RWPE2 (cell line): ENCODE results near the gene SLC1A2.

Experiments
- ATAC-seq: fragments of 200-7000 bp; cut with Tn5 transposase; 3 replicates; pipeline ENCODE4 v1.9.1; 2021; ENCODE audit warnings: low read depth
- DNase-seq: peaks from one replicate; pipeline ENCODE4 v3.0.0-alpha.2; 2020; ENCODE audit warnings: low spot score
- H3K27ac ChIP-seq: fragments of 450-650 bp; 2 replicates; pipeline ENCODE4 v1.5.1; 2017; ENCODE audit warnings: mild to moderate bottlenecking; ENCODE audit not compliant: poor library complexity, severe bottlenecking
- H3K27me3 ChIP-seq: fragments of 250-450 bp; sonication (Bioruptor Pico); 2 replicates; pipeline ENCODE4 v1.5.1; 2021; ENCODE audit warnings: mild to moderate bottlenecking, moderate library complexity; ENCODE audit not compliant: insufficient read depth, poor library complexity, severe bottlenecking
- H3K36me3 ChIP-seq: fragments of 250-450 bp; sonication (Bioruptor Pico); 2 replicates; pipeline ENCODE4 v1.5.1; 2020; ENCODE audit warnings: low read depth, mild to moderate bottlenecking, moderate library complexity
- H3K4me1 ChIP-seq: fragments of 250-450 bp; sonication (Bioruptor Pico); 2 replicates; pipeline ENCODE4 v1.5.1; 2021; ENCODE audit warnings: mild to moderate bottlenecking, moderate library complexity; ENCODE audit not compliant: insufficient read depth, poor library complexity, severe bottlenecking
- H3K4me3 ChIP-seq: fragments of 250-450 bp; sonication (Bioruptor Pico); 2 replicates; pipeline ENCODE4 v1.5.1; 2021; ENCODE audit warnings: mild to moderate bottlenecking, moderate library complexity; ENCODE audit not compliant: severe bottlenecking
- H3K9me3 ChIP-seq: fragments of 250-450 bp; sonication (Bioruptor Pico); 2 replicates; pipeline ENCODE4 v1.5.1; 2021; ENCODE audit warnings: mild to moderate bottlenecking, moderate library complexity; ENCODE audit not compliant: severe bottlenecking
- CTCF ChIP-seq: fragments of 450-650 bp; IDR thresholded peaks from one replicate; pipeline ENCODE4 v1.5.1; 2017; ENCODE audit warnings: mild to moderate bottlenecking, moderate library complexity; ENCODE audit not compliant: poor library complexity, severe bottlenecking

Gene SLC1A2

GRCh38 chr11:35375332-35376117, 43.8 kb downstream of the SLC1A2 start:
- H3K9me3 ChIP-seq = no peaks in the 10 kb centered on the region
- no peak for DNase-seq
- no peak overlapping the region for H3K4me3 ChIP-seq
- no peak overlapping the region for H3K27ac ChIP-seq
- H3K4me1 ChIP-seq = no peaks in the 10 kb centered on the region
- H3K36me3 ChIP-seq = no peaks in the 10 kb centered on the region
- H3K27me3 ChIP-seq = no peaks in the 10 kb centered on the region
- TF ChIP-seq CTCF = no peak
- no peak for ATAC-seq

DNA sequence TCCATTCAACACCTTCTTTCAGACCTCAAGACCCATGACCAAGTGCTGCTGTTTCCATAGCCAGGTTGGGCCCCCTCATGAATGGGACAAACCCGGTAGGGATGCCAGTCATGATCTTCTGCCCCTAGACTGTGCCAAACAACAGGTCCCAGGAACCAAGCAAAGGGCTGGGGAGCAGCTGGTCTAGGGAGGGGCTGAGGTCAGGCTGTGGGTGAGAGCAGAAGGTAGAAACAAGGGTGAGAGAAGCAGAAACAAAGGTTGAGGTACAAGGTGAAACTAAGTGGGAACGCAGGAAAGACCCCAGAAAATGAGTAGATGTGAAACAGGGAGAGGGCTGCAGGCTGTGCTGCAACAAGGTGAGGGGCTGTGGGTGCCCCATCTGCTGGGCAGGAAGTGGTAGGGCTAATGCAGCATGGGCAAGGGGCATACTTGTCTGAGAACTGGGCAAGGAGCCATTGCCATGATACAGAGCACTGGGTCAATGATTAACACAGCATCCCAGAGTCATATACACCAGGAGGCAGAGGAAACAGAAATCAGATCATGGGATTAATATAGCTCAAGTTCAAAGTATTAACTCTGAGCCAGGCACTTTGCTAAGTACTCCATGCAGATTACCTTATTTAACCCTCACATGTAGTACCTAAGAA, 45.9 kb downstream of the SLC1A2 start:
- no peak overlapping the region for H3K27ac ChIP-seq
- H3K27me3 ChIP-seq = no peaks in the 10 kb centered on the region
- H3K9me3 ChIP-seq = no peaks in the 10 kb centered on the region
- DNase-seq = no peak
- ATAC-seq = peak; percentile 38; the same call in 1 of the 3 replicates
- H3K36me3 ChIP-seq = no peaks in the 10 kb centered on the region
- H3K4me3 ChIP-seq = no peak overlapping the region
- TF ChIP-seq CTCF = no peak
- H3K4me1 ChIP-seq = no peaks in the 10 kb centered on the region

DNA sequence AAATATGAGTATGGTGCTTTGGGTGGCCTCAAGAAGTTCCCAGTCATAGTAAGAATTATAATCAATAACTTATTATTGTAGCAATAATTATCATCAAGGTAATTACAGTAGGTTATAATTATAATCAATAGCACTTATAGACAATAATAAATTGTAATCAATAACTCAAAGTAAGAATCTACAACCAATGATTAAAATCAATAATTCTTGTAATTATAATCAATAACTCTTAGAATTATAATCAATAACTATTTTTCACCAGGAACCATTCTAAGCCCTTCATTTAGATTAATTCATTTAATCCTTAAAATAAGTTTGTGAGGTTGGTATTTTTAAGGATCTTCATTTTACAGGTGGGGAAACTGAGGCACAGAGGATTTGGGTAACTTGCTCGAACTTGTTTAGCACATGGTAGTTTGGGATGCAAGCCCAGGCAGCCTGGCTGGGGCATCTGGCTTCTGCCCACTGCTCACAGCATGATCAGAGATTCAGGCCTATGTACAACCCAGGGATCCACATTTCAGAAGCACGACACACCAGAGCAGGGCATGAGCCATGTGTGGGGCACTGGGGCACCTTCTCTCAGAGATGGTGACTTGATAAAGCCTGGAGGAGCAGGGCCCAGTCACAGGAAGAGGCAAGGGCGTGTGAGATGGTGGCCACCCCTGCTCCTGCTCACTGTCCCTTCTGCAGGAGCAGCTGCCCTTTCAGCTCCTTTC, 46.6 kb downstream of the SLC1A2 start:
- no peaks in the 10 kb centered on the region for H3K36me3 ChIP-seq
- no peak overlapping the region for H3K4me3 ChIP-seq
- TF ChIP-seq CTCF = no peak
- no peaks in the 10 kb centered on the region for H3K9me3 ChIP-seq
- no peaks in the 10 kb centered on the region for H3K27me3 ChIP-seq
- H3K27ac ChIP-seq = no peak overlapping the region
- DNase-seq (no peak), ATAC-seq (no peak)
- no peaks in the 10 kb centered on the region for H3K4me1 ChIP-seq

DNA sequence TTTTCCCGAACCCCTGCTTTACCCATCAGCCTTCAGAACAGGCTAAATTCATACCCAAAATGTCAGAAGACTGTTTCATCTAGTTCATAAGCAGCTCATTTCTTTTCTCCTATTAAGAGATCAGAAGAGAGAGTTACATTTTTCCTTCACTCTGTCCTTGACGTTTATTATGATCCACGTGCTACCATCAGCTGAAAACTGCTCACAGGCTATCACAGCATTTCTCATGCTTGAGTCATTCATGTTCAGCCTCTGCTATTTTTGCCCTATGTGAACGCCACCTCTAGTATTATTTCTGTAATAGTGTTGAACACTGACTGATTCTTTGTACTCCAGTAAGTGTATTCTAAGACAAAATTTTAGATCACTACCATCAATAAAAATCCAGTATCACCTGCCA, 51.9 kb downstream of the SLC1A2 start:
- no peaks in the 10 kb centered on the region for H3K27me3 ChIP-seq
- peak; percentile 68 for ATAC-seq
- H3K27ac ChIP-seq = no peak overlapping the region
- no peaks in the 10 kb centered on the region for H3K9me3 ChIP-seq
- H3K4me3 ChIP-seq = no peak overlapping the region
- no peak for TF ChIP-seq CTCF
- no peaks in the 10 kb centered on the region for H3K36me3 ChIP-seq
- DNase-seq = no peak
- H3K4me1 ChIP-seq = peaks cover 16% of the 10 kb centered on the region
